ENCODE data around the gene KCNJ15.

Gene KCNJ15

GRCh38 chr21:38236232-38236631 lies 20.6 kb upstream of the KCNJ15 start:
- TF ChIP-seq ZFP3 (CRISPR knock-in tag; IDR thresholded peaks at IDR 0.05) (no peak), CSDC2 (CRISPR knock-in tag; IDR thresholded peaks at IDR 0.05) (no peak), RARB (CRISPR knock-in tag; IDR thresholded peaks at IDR 0.05) (no peak), PATZ1 (CRISPR knock-in tag; IDR thresholded peaks at IDR 0.05; ENCODE audit: borderline replicate concordance) (no peak), ZNF70 (CRISPR knock-in tag; IDR thresholded peaks at IDR 0.05) (no peak), SNAI2 (CRISPR knock-in tag; IDR thresholded peaks at IDR 0.05) (no peak)
- peak; percentile 77 for ATAC-seq

GRCh38 chr21:38239672-38240071 lies 17.1 kb upstream of the KCNJ15 start:
- TF ChIP-seq ARNTL (CRISPR knock-in tag; IDR thresholded peaks at IDR 0.05; ENCODE audit: borderline replicate concordance, low read depth) (no peak), BACH2 (CRISPR knock-in tag; IDR thresholded peaks at IDR 0.05; ENCODE audit: borderline replicate concordance) (no peak), PATZ1 (CRISPR knock-in tag; IDR thresholded peaks at IDR 0.05; ENCODE audit: borderline replicate concordance) (no peak), POU6F1 (CRISPR knock-in tag; IDR thresholded peaks at IDR 0.05; ENCODE audit: borderline replicate concordance, low read depth) (no peak), ISL1 (CRISPR knock-in tag; IDR thresholded peaks at IDR 0.05) (no peak)
- no peak for ATAC-seq

GRCh38 chr21:38240129-38240528 lies 16.7 kb upstream of the KCNJ15 start:
- ATAC-seq: no peak
- no peak for TF ChIP-seq SNAI2 (CRISPR knock-in tag; IDR thresholded peaks at IDR 0.05)

- no peak for ATAC-seq
- TF ChIP-seq OSR1 (CRISPR knock-in tag; IDR thresholded peaks at IDR 0.05) (no peak), TSHZ2 (CRISPR knock-in tag; IDR thresholded peaks at IDR 0.05) (no peak), CSRNP3 (CRISPR knock-in tag; IDR thresholded peaks at IDR 0.05) (no peak), ZC3H10 (CRISPR knock-in tag; IDR thresholded peaks at IDR 0.05) (no peak), ZNF565 (CRISPR knock-in tag; conservative IDR thresholded peaks at IDR 0.05; ENCODE audit: low read depth) (no peak), PATZ1 (CRISPR knock-in tag; IDR thresholded peaks at IDR 0.05; ENCODE audit: borderline replicate concordance) (no peak), CREB5 (CRISPR knock-in tag; IDR thresholded peaks at IDR 0.05; ENCODE audit: low read depth) (no peak), ESRRG (CRISPR knock-in tag; IDR thresholded peaks at IDR 0.05) (no peak), TOX (CRISPR knock-in tag; IDR thresholded peaks at IDR 0.05; ENCODE audit: borderline replicate concordance) (no peak), ZNF70 (CRISPR knock-in tag; IDR thresholded peaks at IDR 0.05) (no peak), CSDC2 (CRISPR knock-in tag; IDR thresholded peaks at IDR 0.05) (no peak), ISL1 (CRISPR knock-in tag; IDR thresholded peaks at IDR 0.05) (no peak), ZFP30 (CRISPR knock-in tag; IDR thresholded peaks at IDR 0.05) (no peak), BACH2 (CRISPR knock-in tag; IDR thresholded peaks at IDR 0.05; ENCODE audit: borderline replicate concordance) (no peak)
Observed at GRCh38 chr21:38241029-38241740, 15.6 kb upstream of the KCNJ15 start.

Data from SK-N-SH treated with all-trans-retinoic acid at 6 μM for 48 hours (cell line).